ENCODE data around the gene SPACA7.
A peak's percentile ranks its signal among the peaks of the same experiment; 100 is the strongest.

The SPACA7 gene

GRCh38 chr13:112376050-112376681, at the start of gene SPACA7:
Gene SPACA7 (plus strand): TSS chr13:112376355. CDS start chr13:112376386, 31 bp downstream.
- no peak for DNase-seq

GRCh38 chr13:112326821-112327370, 49.3 kb upstream of the SPACA7 start:
- DNase-seq: no peak

GRCh38 chr13:112328936-112329335, 47.2 kb upstream of the SPACA7 start:
- DNase-seq: no peak

GRCh38 chr13:112329376-112329775, 46.8 kb upstream of the SPACA7 start:
- no peak for DNase-seq

- DNase-seq: no peak
These were observed 46.1 kb upstream of the SPACA7 start for GRCh38 chr13:112330066-112330465.

- no peak for DNase-seq
These were observed 45.4 kb upstream of the SPACA7 start for GRCh38 chr13:112330479-112331381.

GRCh38 chr13:112331675-112332074, 44.5 kb upstream of the SPACA7 start:
- no peak for DNase-seq

- no peak for DNase-seq
These were observed 43.4 kb upstream of the SPACA7 start for GRCh38 chr13:112332727-112333126.

- DNase-seq: no peak
These were observed 42.2 kb upstream of the SPACA7 start for GRCh38 chr13:112333756-112334543.

- no peak for DNase-seq
These were observed 41.0 kb upstream of the SPACA7 start for GRCh38 chr13:112335135-112335534.

GRCh38 chr13:112341446-112341845, 34.7 kb upstream of the SPACA7 start:
- no peak for DNase-seq

- DNase-seq: no peak
These were observed 34.0 kb upstream of the SPACA7 start for GRCh38 chr13:112341976-112342735.

GRCh38 chr13:112342841-112343361, 33.3 kb upstream of the SPACA7 start:
- no peak for DNase-seq

GRCh38 chr13:112343591-112343990, 32.6 kb upstream of the SPACA7 start:
- no peak for DNase-seq

- DNase-seq: no peak
These were observed 30.4 kb upstream of the SPACA7 start for GRCh38 chr13:112345826-112346172.

- DNase-seq: peak; percentile 1
These were observed 29.8 kb upstream of the SPACA7 start for GRCh38 chr13:112346173-112346898.

GRCh38 chr13:112346899-112347229, 29.3 kb upstream of the SPACA7 start:
- DNase-seq: no peak

GRCh38 chr13:112347986-112348385, 28.2 kb upstream of the SPACA7 start:
- DNase-seq: no peak

GRCh38 chr13:112348642-112349345, 27.4 kb upstream of the SPACA7 start:
- no peak for DNase-seq

GRCh38 chr13:112349681-112350080, 26.5 kb upstream of the SPACA7 start:
- no peak for DNase-seq

- DNase-seq: no peak
These were observed 25.9 kb upstream of the SPACA7 start for GRCh38 chr13:112350300-112350699.

Measured in fibroblast of upper back skin (primary cell).